Stomach (tissue), 4 donors: ENCODE data around the gene PLCH1.

Experiments used
- EP300 ChIP-seq: sonication (generic); formaldehyde crosslinking; IDR thresholded peaks from one replicate; pipeline ENCODE4 v1.6.1; 2017; ENCODE audit warnings: antibody characterized with exemption
- POLR2A ChIP-seq, 4 donors: fragments of 450-650 bp; IDR thresholded peaks; one replicate each; pipeline ENCODE4 v1.6.1; 2016; ENCODE audit warnings: antibody characterized with exemption in 4 of 4, control low read depth in 2 of 4, mild to moderate bottlenecking in 1 of 4, moderate library complexity in 1 of 4
- POLR2AphosphoS5 ChIP-seq, 3 donors: sonication (generic); formaldehyde crosslinking; IDR thresholded peaks; one replicate each; pipeline ENCODE4 v1.6.1; 2016; ENCODE audit warnings: antibody characterized with exemption in 3 of 3
- TF ChIP-seq, protein P1 (sequence below), 7 experiments: fragments of 450-650 bp in 4 of 7; fragments of 200-600 bp in 3 of 7; sonication (generic) in 3 of 7; IDR thresholded peaks; one replicate each; pipeline ENCODE4 v1.5.1; 2016 to 2019; ENCODE audit warnings: antibody characterized with exemption in 7 of 7, control low read depth in 2 of 7, mild to moderate bottlenecking in 1 of 7

- TF ChIP-seq POLR2AphosphoS5 (IDR thresholded peaks at IDR 0.05) (no peak), POLR2A (IDR thresholded peaks at IDR 0.05) (no peak), EP300 (no peak)
- TF ChIP-seq, protein P1, sequence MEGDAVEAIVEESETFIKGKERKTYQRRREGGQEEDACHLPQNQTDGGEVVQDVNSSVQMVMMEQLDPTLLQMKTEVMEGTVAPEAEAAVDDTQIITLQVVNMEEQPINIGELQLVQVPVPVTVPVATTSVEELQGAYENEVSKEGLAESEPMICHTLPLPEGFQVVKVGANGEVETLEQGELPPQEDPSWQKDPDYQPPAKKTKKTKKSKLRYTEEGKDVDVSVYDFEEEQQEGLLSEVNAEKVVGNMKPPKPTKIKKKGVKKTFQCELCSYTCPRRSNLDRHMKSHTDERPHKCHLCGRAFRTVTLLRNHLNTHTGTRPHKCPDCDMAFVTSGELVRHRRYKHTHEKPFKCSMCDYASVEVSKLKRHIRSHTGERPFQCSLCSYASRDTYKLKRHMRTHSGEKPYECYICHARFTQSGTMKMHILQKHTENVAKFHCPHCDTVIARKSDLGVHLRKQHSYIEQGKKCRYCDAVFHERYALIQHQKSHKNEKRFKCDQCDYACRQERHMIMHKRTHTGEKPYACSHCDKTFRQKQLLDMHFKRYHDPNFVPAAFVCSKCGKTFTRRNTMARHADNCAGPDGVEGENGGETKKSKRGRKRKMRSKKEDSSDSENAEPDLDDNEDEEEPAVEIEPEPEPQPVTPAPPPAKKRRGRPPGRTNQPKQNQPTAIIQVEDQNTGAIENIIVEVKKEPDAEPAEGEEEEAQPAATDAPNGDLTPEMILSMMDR (IDR thresholded peaks at IDR 0.05) = no peak
These were observed 1.1 kb upstream of the PLCH1 start for GRCh38 chr3:155745795-155746550.
